Calu3 (cell line): ENCODE data around the gene CAPN2. TPM values are rescaled to one million over a fixed set of nuclear protein-coding genes. Genes with fewer than 3 reads are reported as not detected.
A peak's percentile ranks its signal among the peaks of the same experiment; 100 is the strongest.

Source experiments
- BruUV-seq: library from RNA; stranded (reverse); fragments of 400-500 nt; replicated peaks from 2 replicates; lab custom pipeline; 2021; lab: Mats Ljungman, UMichigan
- CTCF ChIA-PET: fragments of 300-600 bp; sonication (Branson Sonifier 250); formaldehyde crosslinking; loops from one replicate; lab custom pipeline; 2022; ENCODE audit warnings: antibody characterized with exemption; lab: Charles Lee
- DNase-seq: peaks from one replicate; pipeline ENCODE4 v3.0.0; 2022
- H3K27ac Mint-ChIP-seq: one replicate; pipeline ENCODE4 v1.8.0; 2022; ENCODE audit warnings: mixed read lengths; ENCODE audit not compliant: unreplicated experiment
- H3K27me3 Mint-ChIP-seq: one replicate; pipeline ENCODE4 v1.8.0; 2022; ENCODE audit warnings: mixed read lengths; ENCODE audit not compliant: unreplicated experiment
- H3K36me3 Mint-ChIP-seq: one replicate; pipeline ENCODE4 v1.8.0; 2022; ENCODE audit warnings: mild to moderate bottlenecking, moderate library complexity, mixed read lengths; ENCODE audit not compliant: insufficient read depth, unreplicated experiment
- H3K4me1 Mint-ChIP-seq: one replicate; pipeline ENCODE4 v1.8.0; 2022; ENCODE audit warnings: mild to moderate bottlenecking, low read depth, mixed read lengths; ENCODE audit not compliant: unreplicated experiment
- H3K4me3 Mint-ChIP-seq: one replicate; pipeline ENCODE4 v1.8.0; 2022; ENCODE audit warnings: mild to moderate bottlenecking, low read depth, moderate library complexity, mixed read lengths; ENCODE audit not compliant: unreplicated experiment
- H3K9me3 Mint-ChIP-seq: one replicate; pipeline ENCODE4 v1.8.0; 2022; ENCODE audit warnings: low read depth, mixed read lengths; ENCODE audit not compliant: unreplicated experiment
- intact Hi-C: fragments of 100-400 bp; cut with micrococcal nuclease; formaldehyde crosslinking; loops from one replicate; pipeline ENCODE4 v1.10.0; 2022; ENCODE audit not compliant: unreplicated experiment
- total RNA-seq: library from RNA; stranded (reverse); gene quantifications from 2 replicates; pipeline ENCODE4 v1.2.3, GENCODE V29; 2022
- TF ChIP-seq, protein P1 (sequence below): fragments of 200-600 bp; IDR thresholded peaks from one replicate; pipeline ENCODE4 v1.8.0; 2022; ENCODE audit warnings: antibody characterized with exemption; ENCODE audit not compliant: unreplicated experiment

The CAPN2 gene
- total RNA-seq, 1 experiment from 2014 or later, result 266 TPM

DNA sequence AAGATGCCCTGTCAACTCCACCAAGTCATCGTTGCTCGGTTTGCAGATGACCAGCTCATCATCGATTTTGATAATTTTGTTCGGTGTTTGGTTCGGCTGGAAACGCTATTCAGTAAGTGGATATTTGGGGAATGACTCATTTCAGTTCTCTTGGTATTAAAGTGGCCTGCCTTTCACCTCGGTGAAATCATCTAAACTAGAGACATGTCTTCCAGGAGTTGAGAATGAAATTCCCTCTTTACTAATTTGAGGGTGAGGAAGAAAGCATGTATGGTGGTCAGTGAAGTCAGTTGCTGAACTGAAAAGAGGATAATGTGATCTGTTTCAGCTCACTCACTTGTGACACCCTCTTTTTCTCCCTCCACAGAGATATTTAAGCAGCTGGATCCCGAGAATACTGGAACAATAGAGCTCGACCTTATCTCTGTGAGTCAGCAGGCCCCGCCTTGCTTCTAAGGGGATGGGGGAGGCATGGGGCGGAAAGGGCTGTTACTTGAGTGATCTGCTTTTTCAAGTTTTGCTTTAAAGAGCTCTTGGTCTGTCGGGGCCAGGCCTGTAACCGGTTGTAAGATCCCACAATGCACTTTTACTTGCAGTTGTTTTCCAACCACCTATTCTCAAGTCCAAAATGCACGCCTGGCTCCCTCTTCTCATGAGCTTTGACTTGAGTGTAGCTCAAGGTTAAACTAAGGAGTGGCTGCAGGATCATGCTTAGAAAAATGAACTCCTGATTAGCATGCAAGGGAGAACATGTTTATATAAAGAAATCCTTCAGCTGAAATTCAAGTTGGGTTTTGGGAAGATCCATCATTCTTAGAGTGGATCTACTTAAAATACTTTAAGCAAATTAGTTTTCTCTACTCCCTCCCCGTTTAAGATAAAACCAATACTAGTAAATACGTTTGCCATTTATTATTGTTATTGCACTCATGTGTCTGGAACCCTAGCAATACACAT, 59.8 kb downstream of the CAPN2 start:
- CTCF ChIA-PET, result interaction anchor here (0.5 to 1.7 kb wide), 15 partner anchors 9 to 936 kb away, joined by 3 to 12 read pairs (median 4); partner anchors contain the start of gene CAPN2
- TF ChIP-seq, protein P1, sequence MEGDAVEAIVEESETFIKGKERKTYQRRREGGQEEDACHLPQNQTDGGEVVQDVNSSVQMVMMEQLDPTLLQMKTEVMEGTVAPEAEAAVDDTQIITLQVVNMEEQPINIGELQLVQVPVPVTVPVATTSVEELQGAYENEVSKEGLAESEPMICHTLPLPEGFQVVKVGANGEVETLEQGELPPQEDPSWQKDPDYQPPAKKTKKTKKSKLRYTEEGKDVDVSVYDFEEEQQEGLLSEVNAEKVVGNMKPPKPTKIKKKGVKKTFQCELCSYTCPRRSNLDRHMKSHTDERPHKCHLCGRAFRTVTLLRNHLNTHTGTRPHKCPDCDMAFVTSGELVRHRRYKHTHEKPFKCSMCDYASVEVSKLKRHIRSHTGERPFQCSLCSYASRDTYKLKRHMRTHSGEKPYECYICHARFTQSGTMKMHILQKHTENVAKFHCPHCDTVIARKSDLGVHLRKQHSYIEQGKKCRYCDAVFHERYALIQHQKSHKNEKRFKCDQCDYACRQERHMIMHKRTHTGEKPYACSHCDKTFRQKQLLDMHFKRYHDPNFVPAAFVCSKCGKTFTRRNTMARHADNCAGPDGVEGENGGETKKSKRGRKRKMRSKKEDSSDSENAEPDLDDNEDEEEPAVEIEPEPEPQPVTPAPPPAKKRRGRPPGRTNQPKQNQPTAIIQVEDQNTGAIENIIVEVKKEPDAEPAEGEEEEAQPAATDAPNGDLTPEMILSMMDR, result no peak
- peaks cover 54% of the 10 kb centered on the region for H3K4me1 Mint-ChIP-seq
- peak overlapping the region; percentile 64 for H3K4me3 Mint-ChIP-seq
- H3K9me3 Mint-ChIP-seq, result no peaks in the 10 kb centered on the region
- intact Hi-C loops, result loop anchor here (1.0 kb wide), 1 partner anchor 57 kb away; no protein-coding TSS in a partner anchor
- peaks cover 87% of the 10 kb centered on the region for H3K36me3 Mint-ChIP-seq
- BruUV-seq, result no TSS peak
- DNase-seq, result peak; percentile 80
- H3K27ac Mint-ChIP-seq, result peak overlapping the region; percentile 78
- no peaks in the 10 kb centered on the region for H3K27me3 Mint-ChIP-seq

- CTCF ChIA-PET, result interaction anchor here (0.5 to 1.7 kb wide), 4 partner anchors 8 to 74 kb away, joined by 3 to 9 read pairs (median 6); no protein-coding TSS in a partner anchor
- peaks cover 94% of the 10 kb centered on the region for H3K36me3 Mint-ChIP-seq
- DNase-seq, result no peak
- TF ChIP-seq, protein P1, result no peak
- no TSS peak for BruUV-seq
- intact Hi-C loops, result loop anchor here (1.0 kb wide), 1 partner anchor 57 kb away; no protein-coding TSS in a partner anchor
- peak overlapping the region; percentile 64 for H3K4me3 Mint-ChIP-seq
- no peaks in the 10 kb centered on the region for H3K9me3 Mint-ChIP-seq
- H3K27me3 Mint-ChIP-seq, result no peaks in the 10 kb centered on the region
- H3K4me1 Mint-ChIP-seq, result peaks cover 61% of the 10 kb centered on the region
- H3K27ac Mint-ChIP-seq, result peak overlapping the region; percentile 78
Measured at GRCh38 chr1:223772771-223773160, 60.4 kb downstream of the CAPN2 start.

GRCh38 chr1:223774134-223774814, 61.9 kb downstream of the CAPN2 start:
- no peak for DNase-seq
- H3K27me3 Mint-ChIP-seq, result no peaks in the 10 kb centered on the region
- TF ChIP-seq, protein P1, result no peak
- intact Hi-C loops, result no loop called here
- no TSS peak for BruUV-seq
- H3K27ac Mint-ChIP-seq, result peak overlapping the region; percentile 50
- no peaks in the 10 kb centered on the region for H3K9me3 Mint-ChIP-seq
- H3K4me3 Mint-ChIP-seq, result no peak overlapping the region
- H3K4me1 Mint-ChIP-seq, result peaks cover 60% of the 10 kb centered on the region
- CTCF ChIA-PET, result interaction anchor here (0.5 kb wide), 2 partner anchors 69 to 273 kb away, joined by 3 to 13 read pairs; no protein-coding TSS in a partner anchor
- H3K36me3 Mint-ChIP-seq, result peaks cover 95% of the 10 kb centered on the region

GRCh38 chr1:223775054-223775453, 62.7 kb downstream of the CAPN2 start:
- intact Hi-C loops, result no loop called here
- H3K4me1 Mint-ChIP-seq, result peaks cover 52% of the 10 kb centered on the region
- CTCF ChIA-PET, result interaction anchor here (0.5 to 1.5 kb wide), 4 partner anchors 36 to 274 kb away, joined by 4 to 13 read pairs (median 4); partner anchors contain the start of gene CAPN2
- BruUV-seq, result no TSS peak
- H3K27me3 Mint-ChIP-seq, result no peaks in the 10 kb centered on the region
- no peak for DNase-seq
- H3K9me3 Mint-ChIP-seq, result no peaks in the 10 kb centered on the region
- H3K27ac Mint-ChIP-seq, result peak overlapping the region; percentile 42
- no peak overlapping the region for H3K4me3 Mint-ChIP-seq
- H3K36me3 Mint-ChIP-seq, result peaks cover 92% of the 10 kb centered on the region
- TF ChIP-seq, protein P1, result no peak
